H1 (cell line): ENCODE measurements around the gene DIABLO. TPM values are rescaled to one million over a fixed set of nuclear protein-coding genes. Genes with fewer than 3 reads are reported as not detected.

ENCODE experiments used
- CTCF ChIA-PET: fragments of 300-600 bp; sonication (Branson Sonifier 250); formaldehyde crosslinking; loops from one replicate; lab custom pipeline; 2021; ENCODE audit not compliant: partially characterized antibody; lab: Charles Lee
- POLR2A ChIA-PET: fragments of 300-600 bp; sonication (Branson Sonifier 250); formaldehyde crosslinking; loops from one replicate; lab custom pipeline; 2021; ENCODE audit warnings: inconsistent platforms; ENCODE audit not compliant: partially characterized antibody; lab: Charles Lee
- DNase-seq, 2 experiments: peaks; one replicate each; pipeline versions ENCODE4 v3.0.0 to v3.0.0-alpha.2; 2010 to 2022; ENCODE audit warnings: low spot score in 2 of 2, low read depth in 1 of 2, mixed read lengths in 1 of 2
- FAIRE-seq: peaks from 2 replicates; lab custom pipeline; 2011; peaks lifted over from hg19 to GRCh38; lab: Jason Lieb, UNC
- H2AFZ ChIP-seq: 2 replicates; pipeline ENCODE4 v1.8.1; 2012; ENCODE audit warnings: low read length, inconsistent platforms
- H2AK5ac ChIP-seq: 2 replicates; pipeline ENCODE4 v1.6.1; 2013; ENCODE audit warnings: low read depth, low read length
- H2BK120ac ChIP-seq: replicated peaks from 2 replicates; pipeline ENCODE3; 2013; ENCODE audit warnings: low read depth, low read length, inconsistent platforms
- H2BK12ac ChIP-seq: 2 replicates; pipeline ENCODE4 v1.6.1; 2013; ENCODE audit warnings: low read depth, low read length
- H2BK15ac ChIP-seq: 2 replicates; pipeline ENCODE4 v1.6.1; 2013; ENCODE audit warnings: low read length
- H2BK20ac ChIP-seq: 2 replicates; pipeline ENCODE4 v1.6.1; 2013; ENCODE audit warnings: low read length
- H2BK5ac ChIP-seq: 2 replicates; pipeline ENCODE4 v1.6.1; 2013; ENCODE audit warnings: low read depth, low read length
- H3K14ac ChIP-seq: 2 replicates; pipeline ENCODE4 v1.6.1; 2013; ENCODE audit warnings: inconsistent platforms; ENCODE audit not compliant: insufficient read length
- H3K18ac ChIP-seq: 2 replicates; pipeline ENCODE4 v1.6.1; 2013; ENCODE audit warnings: low read length; ENCODE audit errors: extremely low read depth
- H3K23ac ChIP-seq: 2 replicates; pipeline ENCODE4 v1.6.1; 2013; ENCODE audit warnings: inconsistent platforms; ENCODE audit not compliant: insufficient read length
- H3K23me2 ChIP-seq: 2 replicates; pipeline ENCODE4 v1.6.1; 2013; ENCODE audit warnings: low read depth, low read length
- H3K27ac ChIP-seq: 2 replicates; pipeline ENCODE4 v1.6.1; 2011; ENCODE audit warnings: low read depth, low read length, inconsistent platforms
- H3K27me3 ChIP-seq, 4 experiments: replicated peaks in 1 of 4; 1 replicate in 1 of 4; 2 replicates in 3 of 4; pipeline versions ENCODE4 v1.6.1 to v1.8.1; 2011 to 2013; ENCODE audit warnings: low read length in 3 of 4, mild to moderate bottlenecking in 3 of 4, inconsistent platforms in 2 of 4, mixed read lengths in 2 of 4, moderate library complexity in 1 of 4; ENCODE audit not compliant: control insufficient read depth in 3 of 4, insufficient read depth in 3 of 4; ENCODE audit errors: extremely low read depth in 1 of 4
- H3K36me3 ChIP-seq, 4 experiments: 2 replicates each; pipeline versions ENCODE4 v1.6.1 to v1.8.1; 2011 to 2013; ENCODE audit warnings: mild to moderate bottlenecking in 4 of 4, low read length in 3 of 4, moderate library complexity in 2 of 4, control low read depth in 1 of 4, inconsistent platforms in 1 of 4; ENCODE audit not compliant: insufficient read depth in 4 of 4, control insufficient read depth in 2 of 4
- H3K4ac ChIP-seq: replicated peaks from 2 replicates; pipeline ENCODE3; 2013; ENCODE audit warnings: low read length, low read depth, mixed read lengths, inconsistent platforms; ENCODE audit not compliant: insufficient read length
- H3K4me1 ChIP-seq, 4 experiments: replicated peaks in 1 of 4; 1 replicate in 1 of 4; 2 replicates in 3 of 4; pipeline versions ENCODE4 v1.6.1 to v1.8.1; 2011 to 2013; ENCODE audit warnings: low read length in 3 of 4, inconsistent platforms in 2 of 4, mixed read lengths in 1 of 4; ENCODE audit not compliant: insufficient read depth in 4 of 4, control insufficient read depth in 3 of 4
- H3K4me2 ChIP-seq, 2 experiments: 2 replicates each; pipeline versions ENCODE4 v1.6.1 to v1.8.1; 2011 to 2013; ENCODE audit warnings: low read depth in 2 of 2, low read length in 2 of 2, control low read depth in 1 of 2, inconsistent platforms in 1 of 2, mild to moderate bottlenecking in 1 of 2; ENCODE audit not compliant: insufficient read depth in 1 of 2
- H3K4me3 ChIP-seq, 4 experiments: fragments of 200-600, 300-600 bp in 1 of 4; sonication (generic), shearing (Covaris generic), sonication (Bioruptor Twin) in 1 of 4; 2 replicates each; pipeline versions ENCODE4 v1.5.1 to v1.8.1; 2011 to 2016; ENCODE audit warnings: low read length in 4 of 4, low read depth in 3 of 4, control low read depth in 2 of 4, inconsistent platforms in 2 of 4, mild to moderate bottlenecking in 2 of 4, mixed read lengths in 1 of 4, moderate library complexity in 1 of 4; ENCODE audit not compliant: insufficient read depth in 2 of 4; ENCODE audit errors: extremely low read depth in 1 of 4
- H3K56ac ChIP-seq: replicated peaks from 2 replicates; pipeline ENCODE3; 2013; ENCODE audit warnings: low read depth, mild to moderate bottlenecking, mixed read lengths, low read length, inconsistent platforms; ENCODE audit not compliant: insufficient read length
- H3K79me1 ChIP-seq: 2 replicates; pipeline ENCODE4 v1.6.1; 2013; ENCODE audit warnings: low read depth, low read length, control low read depth
- H3K79me2 ChIP-seq, 2 experiments: 2 replicates each; pipeline versions ENCODE4 v1.6.1 to v1.8.1; 2012 to 2013; ENCODE audit warnings: low read length in 2 of 2, mild to moderate bottlenecking in 2 of 2, inconsistent platforms in 1 of 2; ENCODE audit not compliant: insufficient read depth in 2 of 2, control insufficient read depth in 1 of 2
- H3K9ac ChIP-seq, 4 experiments: replicated peaks in 1 of 4; 1 replicate in 1 of 4; 2 replicates in 3 of 4; pipeline versions ENCODE4 v1.6.1 to v1.8.1; 2011 to 2013; ENCODE audit warnings: low read depth in 3 of 4, low read length in 3 of 4, control low read depth in 2 of 4, mild to moderate bottlenecking in 2 of 4, moderate library complexity in 2 of 4, inconsistent platforms in 1 of 4; ENCODE audit errors: extremely low read depth in 1 of 4
- H3K9me3 ChIP-seq, 2 experiments: 2 replicates each; pipeline versions ENCODE4 v1.6.1 to v1.8.1; 2012 to 2013; ENCODE audit warnings: mild to moderate bottlenecking in 2 of 2, moderate library complexity in 2 of 2, control low read depth in 1 of 2, inconsistent platforms in 1 of 2, low read depth in 1 of 2, low read length in 1 of 2, mixed read lengths in 1 of 2; ENCODE audit not compliant: insufficient read depth in 2 of 2
- H4K20me1 ChIP-seq, 2 experiments: replicated peaks in 1 of 2; 2 replicates each; pipeline versions ENCODE3 to v1.8.1; 2011 to 2013; ENCODE audit warnings: inconsistent platforms in 2 of 2, low read length in 2 of 2, mild to moderate bottlenecking in 1 of 2; ENCODE audit not compliant: insufficient read depth in 2 of 2, control insufficient read depth in 1 of 2
- H4K5ac ChIP-seq: 2 replicates; pipeline ENCODE4 v1.6.1; 2013; ENCODE audit warnings: low read length, low read depth, mixed read lengths, inconsistent platforms; ENCODE audit not compliant: insufficient read length
- H4K8ac ChIP-seq: 2 replicates; pipeline ENCODE4 v1.8.0; 2013; ENCODE audit warnings: mild to moderate bottlenecking, moderate library complexity, low read length, inconsistent platforms; ENCODE audit not compliant: insufficient read depth; ENCODE audit errors: extremely low read depth
- H4K91ac ChIP-seq: replicated peaks from 2 replicates; pipeline ENCODE3; 2013; ENCODE audit warnings: low read length, mixed read lengths, inconsistent platforms; ENCODE audit not compliant: insufficient read length
- JUN ChIP-seq: IDR thresholded peaks from 2 replicates; pipeline ENCODE4 v1.6.1; 2011; ENCODE audit warnings: low read depth, mild to moderate bottlenecking, improper control_type of control experiment, low read length
- SAP30 ChIP-seq: fragments of 300-600 bp; sonication (generic); IDR thresholded peaks from 2 replicates; pipeline ENCODE4 v1.7.1; 2012; ENCODE audit warnings: low read length, moderate library complexity, mild to moderate bottlenecking, inconsistent platforms; ENCODE audit not compliant: insufficient read depth, insufficient replicate concordance
- SRF ChIP-seq: IDR thresholded peaks from 2 replicates; pipeline ENCODE4 v1.6.1; 2011; ENCODE audit warnings: mild to moderate bottlenecking, low read depth, low read length, moderate library complexity
- WGBS, 2 experiments: shearing (Covaris generic) in 1 of 2; methylation state at CpG; one replicate each; pipeline versions ENCODE4 v1.1.6 to v1.1.7; 2013 to 2015; ENCODE audit warnings: low lambda C conversion rate in 2 of 2, mixed read lengths in 2 of 2, inconsistent platforms in 1 of 2, low coverage in 1 of 2, missing lambda C conversion rate in 1 of 2; ENCODE audit not compliant: insufficient replicate concordance in 2 of 2, insufficient coverage in 1 of 2, insufficient read length in 1 of 2; ENCODE audit errors: extremely low coverage in 1 of 2, missing lambda C conversion rate in 1 of 2; 5-methylcytosine and 5-hydroxymethylcytosine counted together
- polyA plus RNA-seq, 7 experiments: library from polyadenylated mRNA; depleted of rRNA in 3 of 7; stranded (reverse) in 5 of 7; unstranded in 2 of 7; fragments of >200 nt in 5 of 7; fragments of 200-250 nt in 2 of 7; gene quantifications; 1 replicate in 5 of 7; 2 replicates in 1 of 7; 4 replicates in 1 of 7; pipeline versions ENCODE4 v1.2.1 to v1.2.3, GENCODE V29; 2011 to 2013; ENCODE audit warnings: missing spikeins in 2 of 7, mixed read lengths in 2 of 7
- small RNA-seq: library from polyadenylated mRNA; stranded (forward); fragments of <200 nt; extraction: miRNeasy Mini kit (QIAGEN cat#:217004); gene quantifications from one replicate; pipeline ENCODE3, GENCODE V24; 2013; ENCODE audit not compliant: insufficient read depth
- total RNA-seq: library from RNA; stranded (reverse); fragmentation: NEBNext Ultra II Directional; extraction: Animal tissue kit (Norgen Biotek cat#: 25700); gene quantifications from 2 replicates; pipeline ENCODE4 v1.2.1, GENCODE V29; 2021

DIABLO gene
- total and polyA plus RNA-seq, 2 of the 8 experiments (the other 6 are each of a cell fraction or from before 2014, with no cell fraction given) = 65.2 to 68.3 TPM

- H4K8ac ChIP-seq = no peak overlapping the region
- ChIA-PET POLR2A (interaction anchor here (1.3 kb wide), 1 partner anchor 11 kb away, joined by 4 read pairs; no protein-coding TSS in a partner anchor), CTCF (interaction anchor here (0.7 to 2.6 kb wide), 8 partner anchors 13 to 104 kb away, joined by 3 to 16 read pairs (median 5); no protein-coding TSS in a partner anchor)
- FAIRE-seq (no peak), DNase-seq (no peak)
- no peaks in the 10 kb centered on the region for H3K79me2 ChIP-seq
- H4K5ac ChIP-seq = no peak overlapping the region
- H2BK15ac ChIP-seq = no peak overlapping the region
- H4K20me1 ChIP-seq = no peaks in the 10 kb centered on the region
- no peak overlapping the region for H3K14ac ChIP-seq
- H3K4me3 ChIP-seq = no peak overlapping the region
- no peaks in the 10 kb centered on the region for H3K36me3 ChIP-seq
- no peaks in the 10 kb centered on the region for H3K9me3 ChIP-seq
- no peaks in the 10 kb centered on the region for H3K4me1 ChIP-seq
- H3K18ac ChIP-seq = no peak overlapping the region
- 93% methylated on average over 7 of the region's 7 CpGs; no CpG with 5 or more reads in 1 of the 2 experiments for WGBS, 2 experiments
- H2AK5ac ChIP-seq = no peak overlapping the region
- H3K23ac ChIP-seq = no peak overlapping the region
- TF ChIP-seq SAP30 = no peak
- TF ChIP-seq SRF = no peak
- no peak for TF ChIP-seq JUN
- H3K56ac ChIP-seq = no peak overlapping the region
- no peaks in the 10 kb centered on the region for H3K23me2 ChIP-seq
- no peak overlapping the region for H2BK12ac ChIP-seq
- H2AFZ ChIP-seq = no peak overlapping the region
- H2BK5ac ChIP-seq = no peak overlapping the region
- H3K27ac ChIP-seq = no peak overlapping the region
- H3K4me2 ChIP-seq = no peak overlapping the region
- no peak overlapping the region for H2BK20ac ChIP-seq
- H4K91ac ChIP-seq = no peak overlapping the region
- H3K9ac ChIP-seq = no peak overlapping the region
- H2BK120ac ChIP-seq = no peak overlapping the region
- H3K79me1 ChIP-seq = no peaks in the 10 kb centered on the region
- no peak overlapping the region for H3K4ac ChIP-seq
- H3K27me3 ChIP-seq = no peaks in the 10 kb centered on the region
Measured at GRCh38 chr12:122158700-122159285, 67.1 kb downstream of the DIABLO start.

Small RNA genes lying within 50 kb of the gene (small RNA-seq; reads per million reads assigned to genes)
- gene DIABLO = 3.1 reads per million, percentile 39 among the genes with 10 or more reads in this experiment

Other genes with a start within 250 kb of the DIABLO start
- gene BCL7A, start 204.2 kb downstream of the DIABLO start, total RNA-seq = 12.7 and 13.6 TPM in 2 replicates
- 11.9 and 13.9 TPM in 2 replicates for gene BCL7A, start 204.2 kb downstream of the DIABLO start, polyA plus RNA-seq (2011; rRNA removed)
- gene MLXIP, start 147.3 kb downstream of the DIABLO start, total RNA-seq = 40.4 and 40.5 TPM in 2 replicates
- gene MLXIP, start 147.3 kb downstream of the DIABLO start, polyA plus RNA-seq (2011; rRNA removed) = 5.5 and 13.2 TPM in 2 replicates
- not detected in 2 replicates for gene IL31, start 51.8 kb downstream of the DIABLO start, total RNA-seq
- gene IL31, start 51.8 kb downstream of the DIABLO start, polyA plus RNA-seq (2011; rRNA removed) = not detected in 2 replicates
- 0.15 and 0.35 TPM in 2 replicates for gene LRRC43, start 42.9 kb downstream of the DIABLO start, total RNA-seq
- gene LRRC43, start 42.9 kb downstream of the DIABLO start, polyA plus RNA-seq (2011; rRNA removed) = 0.39 and 0.44 TPM in 2 replicates
- 1.4 and 1.9 TPM in 2 replicates for gene B3GNT4, start 22.3 kb downstream of the DIABLO start, total RNA-seq
- gene B3GNT4, start 22.3 kb downstream of the DIABLO start, polyA plus RNA-seq (2011; rRNA removed) = 1.1 and 2.1 TPM in 2 replicates
- gene VPS33A, start 40.4 kb upstream of the DIABLO start, total RNA-seq = 40.2 and 41.8 TPM in 2 replicates
- gene VPS33A, start 40.4 kb upstream of the DIABLO start, polyA plus RNA-seq (2011; rRNA removed) = 16.4 and 18.7 TPM in 2 replicates
- gene CLIP1, start 196.6 kb upstream of the DIABLO start, total RNA-seq = 26.6 and 27.6 TPM in 2 replicates
- gene CLIP1, start 196.6 kb upstream of the DIABLO start, polyA plus RNA-seq (2011; rRNA removed) = 13.5 and 19.0 TPM in 2 replicates